Stomach (tissue), 9 donors: Measurements from ENCODE around the gene INVS. TPM values are rescaled to one million over a fixed set of nuclear protein-coding genes. Genes with fewer than 3 reads are reported as not detected.

Experiments used
- DNase-seq, 2 donors: peaks; one replicate each; pipeline versions ENCODE4 v3.0.0 to v3.0.0-alpha.2; 2013 to 2019
- H3K27ac ChIP-seq, 5 donors: fragments of 200-600 bp in 4 of 5; sonication (generic) in 4 of 5; one replicate each; pipeline ENCODE4 v1.5.1; 2013 to 2019; ENCODE audit warnings: mild to moderate bottlenecking in 1 of 5, moderate library complexity in 1 of 5
- H3K27me3 ChIP-seq, 3 donors: fragments of 200-600 bp; sonication (generic); one replicate each; pipeline ENCODE4 v1.5.1; 2017 to 2019; ENCODE audit warnings: mixed run types in 1 of 3
- H3K36me3 ChIP-seq, 4 donors: fragments of 200-600 bp; sonication (generic); 1 replicate in 3 of 4; 2 replicates in 1 of 4; pipeline ENCODE4 v1.5.1; 2016 to 2019
- H3K4me1 ChIP-seq, 4 donors: fragments of 200-600 bp; sonication (generic); one replicate each; pipeline ENCODE4 v1.5.1; 2016 to 2019
- H3K4me3 ChIP-seq, 4 donors: fragments of 200-600 bp; sonication (generic) in 3 of 4; one replicate each; pipeline ENCODE4 v1.5.1; 2016 to 2019; ENCODE audit warnings: mild to moderate bottlenecking in 1 of 4
- H3K9me3 ChIP-seq, 4 donors: fragments of 200-600 bp; sonication (generic); one replicate each; pipeline ENCODE4 v1.5.1; 2016 to 2019
- CTCF ChIP-seq, 7 experiments: fragments of 450-650 bp in 4 of 7; fragments of 200-600 bp in 3 of 7; sonication (generic) in 3 of 7; IDR thresholded peaks; one replicate each; pipeline ENCODE4 v1.5.1; 2016 to 2019; ENCODE audit warnings: antibody characterized with exemption in 7 of 7, control low read depth in 2 of 7, mild to moderate bottlenecking in 1 of 7
- EP300 ChIP-seq: sonication (generic); formaldehyde crosslinking; IDR thresholded peaks from one replicate; pipeline ENCODE4 v1.6.1; 2017; ENCODE audit warnings: antibody characterized with exemption
- POLR2A ChIP-seq, 4 donors: fragments of 450-650 bp; IDR thresholded peaks; one replicate each; pipeline ENCODE4 v1.6.1; 2016; ENCODE audit warnings: antibody characterized with exemption in 4 of 4, control low read depth in 2 of 4, mild to moderate bottlenecking in 1 of 4, moderate library complexity in 1 of 4
- POLR2AphosphoS5 ChIP-seq, 3 donors: sonication (generic); formaldehyde crosslinking; IDR thresholded peaks; one replicate each; pipeline ENCODE4 v1.6.1; 2016; ENCODE audit warnings: antibody characterized with exemption in 3 of 3
- WGBS, 5 donors: extraction: QIAGEN DNeasy Blood & Tissue Kit in 3 of 5; methylation state at CpG; one replicate each; pipeline versions ENCODE4 v1.1.5 to v1.1.7; 2013 to 2018; 5-methylcytosine and 5-hydroxymethylcytosine counted together
- intact Hi-C: fragments of 100-400 bp; cut with DNase I; formaldehyde crosslinking; loops from one replicate; pipeline ENCODE4 v1.15.1; 2023; ENCODE audit warnings: low total_unique reads
- polyA plus RNA-seq, 3 donors: library from polyadenylated mRNA; stranded (reverse); fragments of 200-250 nt; gene quantifications; one replicate each; pipeline ENCODE4 v1.2.3, GENCODE V29; 2013
- total RNA-seq, 5 donors: library from RNA; depleted of rRNA; stranded (reverse); fragments of >200 nt; gene quantifications; one replicate each; pipeline versions ENCODE4 v1.1.0 to v1.2.3, GENCODE V29; 2014 to 2016
- donor health status: healthy with polysubstance abuse.
- donor health status: Bipolar disorder and iron deficiency.
- donor health status: healthy.

Gene INVS
- total and polyA plus RNA-seq, 8 donors: 3.1 to 54.5 (median 16.7) TPM

GRCh38 chr9:100211476-100211875 lies 112.4 kb downstream of the INVS start:
- H3K9me3 ChIP-seq: no peaks in the 10 kb centered on the region

DNA sequence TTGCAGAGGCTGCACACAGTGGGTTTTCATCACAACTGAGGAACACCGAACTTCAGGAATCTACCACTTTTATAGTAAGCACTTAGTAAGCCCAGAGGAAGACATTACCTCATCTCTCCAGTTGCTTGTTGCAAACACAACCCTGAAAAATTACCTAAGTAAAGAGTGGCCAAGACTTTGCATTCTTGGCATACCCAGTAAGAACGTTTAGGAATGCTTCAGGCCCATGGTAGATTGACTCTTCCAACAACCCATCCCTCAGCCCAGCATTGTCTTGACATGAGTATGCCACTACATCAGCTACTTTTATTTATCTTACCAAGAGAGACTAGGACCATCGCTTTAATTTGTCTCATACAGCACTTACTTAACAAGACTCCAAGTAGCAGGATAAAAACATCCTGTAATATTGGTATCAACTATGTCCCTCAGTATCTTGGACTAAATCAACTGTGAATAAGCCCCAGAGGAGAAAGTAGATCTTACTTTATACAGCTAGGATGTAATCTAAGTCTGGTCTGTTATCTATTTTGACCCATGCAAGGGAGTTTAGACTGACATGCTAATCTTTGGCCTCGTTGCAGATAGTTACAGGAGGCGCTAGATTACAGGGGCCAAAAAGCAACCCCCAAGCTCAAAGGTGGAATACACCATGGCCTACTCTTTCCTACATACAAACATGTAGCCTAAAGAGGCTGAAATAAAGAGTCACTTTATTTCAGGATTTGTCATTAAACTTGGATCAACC lies 114.9 kb downstream of the INVS start:
- WGBS, 5 donors: 64 to 72% (median 69%) methylated on average over 5 of the region's 5 CpGs

More at GRCh38 chr9:100211476-100211875, 112.4 kb downstream of the INVS start:
- H3K4me3 ChIP-seq: no peak overlapping the region
- 67 to 88% (median 79%) methylated on average over 1 of the region's 1 CpG for WGBS, 5 donors
- peaks cover 0 to 9% (median 3%) of the 10 kb centered on the region in 4 donors for H3K36me3 ChIP-seq
- intact Hi-C loops: no loop called here
- no peaks in the 10 kb centered on the region for H3K27me3 ChIP-seq
- peak in 1 of 2 donors; percentile 69 for DNase-seq
- no peaks in the 10 kb centered on the region for H3K4me1 ChIP-seq
- no peak overlapping the region for H3K27ac ChIP-seq
- TF ChIP-seq EP300 (no peak), POLR2AphosphoS5 (IDR thresholded peaks at IDR 0.05) (no peak), POLR2A (IDR thresholded peaks at IDR 0.05) (no peak), CTCF (IDR thresholded peaks at IDR 0.05) (no peak)

GRCh38 chr9:100216178-100216787 lies 117.2 kb downstream of the INVS start:
- Histone ChIP-seq H3K27ac (no peak overlapping the region), H3K9me3 (no peaks in the 10 kb centered on the region), H3K4me1 (no peaks in the 10 kb centered on the region), H3K4me3 (no peak overlapping the region), H3K27me3 (no peaks in the 10 kb centered on the region), H3K36me3 (peaks cover 0 to 13% (median 4%) of the 10 kb centered on the region in 4 donors)
- TF ChIP-seq CTCF (IDR thresholded peaks at IDR 0.05) (peak in 4 of 7 experiments; percentile 3 to 51 (median 32)), POLR2A (IDR thresholded peaks at IDR 0.05) (no peak), POLR2AphosphoS5 (IDR thresholded peaks at IDR 0.05) (peak in 1 of 3 donors; percentile 8), EP300 (no peak)
- DNase-seq: peak; percentile 66 to 67
- 68 to 76% (median 72%) methylated on average over 4 of the region's 4 CpGs for WGBS, 5 donors
- intact Hi-C loops: no loop called here

More for the DNA sequence above, 114.9 kb downstream of the INVS start:
- Histone ChIP-seq H3K27me3 (no peaks in the 10 kb centered on the region), H3K9me3 (no peaks in the 10 kb centered on the region), H3K4me1 (no peaks in the 10 kb centered on the region), H3K36me3 (peaks cover 0 to 13% (median 4%) of the 10 kb centered on the region in 4 donors), H3K4me3 (no peak overlapping the region), H3K27ac (no peak overlapping the region)
- intact Hi-C loops: no loop called here
- TF ChIP-seq EP300: no peak
- no peak for TF ChIP-seq POLR2A (IDR thresholded peaks at IDR 0.05)
- TF ChIP-seq CTCF (IDR thresholded peaks at IDR 0.05): no peak
- no peak for TF ChIP-seq POLR2AphosphoS5 (IDR thresholded peaks at IDR 0.05)
- DNase-seq: no peak

DNA sequence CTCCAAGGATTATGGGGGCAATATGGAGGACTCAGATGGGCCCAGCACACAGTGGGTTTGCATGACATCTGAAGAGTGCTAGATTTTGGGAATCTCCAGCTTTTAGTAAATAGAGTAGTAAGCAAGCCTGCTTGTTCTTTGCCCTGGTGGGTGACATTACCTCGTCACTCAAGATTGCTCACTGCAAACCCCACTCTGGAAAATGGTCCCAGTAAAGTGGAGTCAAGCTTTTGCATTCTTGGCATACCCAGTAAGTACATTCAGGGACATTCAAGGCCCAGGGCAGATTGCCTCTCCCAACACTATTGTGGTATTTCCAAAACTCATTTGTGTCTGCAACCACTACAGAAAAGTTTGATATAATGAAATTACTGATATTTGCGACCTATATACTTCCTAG lies 118.5 kb downstream of the INVS start:
- no peaks in the 10 kb centered on the region for H3K27me3 ChIP-seq
- 98 to 100% (median 99%) methylated on average over 2 of the region's 2 CpGs for WGBS, 5 donors
- no peak overlapping the region for H3K4me3 ChIP-seq
- H3K27ac ChIP-seq: no peak overlapping the region
- H3K4me1 ChIP-seq: no peaks in the 10 kb centered on the region
- DNase-seq: no peak
- H3K9me3 ChIP-seq: no peaks in the 10 kb centered on the region
- intact Hi-C loops: no loop called here
- TF ChIP-seq CTCF (IDR thresholded peaks at IDR 0.05) (no peak), POLR2AphosphoS5 (IDR thresholded peaks at IDR 0.05) (no peak), POLR2A (IDR thresholded peaks at IDR 0.05) (no peak)
- peaks cover 0 to 13% (median 4%) of the 10 kb centered on the region in 4 donors for H3K36me3 ChIP-seq
